ENCODE data around the gene BTBD2. TPM values are rescaled to one million over a fixed set of nuclear protein-coding genes. Genes with fewer than 3 reads are reported as not detected.
A peak's percentile ranks its signal among the peaks of the same experiment; 100 is the strongest.

BTBD2 gene
- total and polyA plus RNA-seq, 2 experiments from 2014 or later = 56.4 to 76.0 TPM

DNA sequence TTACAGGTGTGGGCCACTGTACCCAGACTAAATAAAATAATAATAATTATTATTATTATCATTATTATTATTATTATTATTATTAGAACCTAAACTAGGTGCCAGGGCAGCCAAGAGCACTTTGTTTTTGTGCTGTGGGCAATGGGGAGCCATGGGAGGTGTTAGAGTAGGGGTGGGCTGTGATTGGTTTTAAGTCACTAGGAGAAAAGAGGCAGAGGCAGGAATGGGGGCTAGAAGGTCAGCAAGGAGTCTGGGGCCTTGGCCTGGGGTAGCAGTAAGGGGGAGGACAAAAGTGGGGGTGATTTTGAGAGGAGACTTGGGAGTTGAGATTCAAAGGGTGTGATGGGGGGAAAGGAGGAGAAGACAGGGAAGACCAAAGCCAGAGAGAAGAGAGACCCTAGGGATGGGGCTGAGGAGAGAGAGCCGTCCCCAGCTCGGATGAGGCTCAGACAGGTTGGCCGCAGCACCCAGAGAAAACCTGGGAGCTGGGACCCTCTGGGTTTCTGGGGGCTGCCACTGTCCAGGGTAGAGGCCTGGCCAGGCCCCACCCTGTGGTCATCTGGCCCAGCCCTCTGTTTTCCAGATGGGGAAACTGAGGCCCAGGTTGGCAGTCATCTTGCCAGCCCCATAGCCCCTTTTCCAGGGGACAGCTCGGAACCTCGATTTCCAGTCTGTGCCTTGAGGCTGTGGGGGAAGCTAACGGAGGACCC lies 17.8 kb upstream of the BTBD2 start:
- H3K27ac ChIP-seq = no peak overlapping the region
- no peak for DNase-seq (ENCODE audit: low spot score)
- no peak overlapping the region for H3K4me3 ChIP-seq
- TF ChIP-seq EZH2phosphoT487 (IDR thresholded peaks at IDR 0.05; ENCODE audit: low read depth, severe bottlenecking, unreplicated experiment) (no peak), EZH2 (IDR thresholded peaks at IDR 0.05; ENCODE audit: borderline replicate concordance) (no peak)
- TF ChIP-seq, protein P1, sequence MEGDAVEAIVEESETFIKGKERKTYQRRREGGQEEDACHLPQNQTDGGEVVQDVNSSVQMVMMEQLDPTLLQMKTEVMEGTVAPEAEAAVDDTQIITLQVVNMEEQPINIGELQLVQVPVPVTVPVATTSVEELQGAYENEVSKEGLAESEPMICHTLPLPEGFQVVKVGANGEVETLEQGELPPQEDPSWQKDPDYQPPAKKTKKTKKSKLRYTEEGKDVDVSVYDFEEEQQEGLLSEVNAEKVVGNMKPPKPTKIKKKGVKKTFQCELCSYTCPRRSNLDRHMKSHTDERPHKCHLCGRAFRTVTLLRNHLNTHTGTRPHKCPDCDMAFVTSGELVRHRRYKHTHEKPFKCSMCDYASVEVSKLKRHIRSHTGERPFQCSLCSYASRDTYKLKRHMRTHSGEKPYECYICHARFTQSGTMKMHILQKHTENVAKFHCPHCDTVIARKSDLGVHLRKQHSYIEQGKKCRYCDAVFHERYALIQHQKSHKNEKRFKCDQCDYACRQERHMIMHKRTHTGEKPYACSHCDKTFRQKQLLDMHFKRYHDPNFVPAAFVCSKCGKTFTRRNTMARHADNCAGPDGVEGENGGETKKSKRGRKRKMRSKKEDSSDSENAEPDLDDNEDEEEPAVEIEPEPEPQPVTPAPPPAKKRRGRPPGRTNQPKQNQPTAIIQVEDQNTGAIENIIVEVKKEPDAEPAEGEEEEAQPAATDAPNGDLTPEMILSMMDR (IDR thresholded peaks at IDR 0.05; ENCODE audit: poor library complexity) = no peak
- WGBS (ENCODE audit: low lambda C conversion rate, missing lambda C conversion rate) = 92% methylated on average over 6 of the region's 6 CpGs
- H3K27me3 ChIP-seq = no peaks in the 10 kb centered on the region
- no peaks in the 10 kb centered on the region for H3K79me2 ChIP-seq
- H3K9me3 ChIP-seq (ENCODE audit: low read depth) = no peaks in the 10 kb centered on the region
- H4K20me1 ChIP-seq (ENCODE audit: insufficient read depth, poor library complexity, severe bottlenecking) = no peaks in the 10 kb centered on the region
- H3K36me3 ChIP-seq (replicated peaks; ENCODE audit: insufficient read depth, low read depth) = no peaks in the 10 kb centered on the region
- H3K4me1 ChIP-seq (ENCODE audit: insufficient read depth) = peaks cover 15% of the 10 kb centered on the region
- no peaks in the 10 kb centered on the region for H3K9me2 ChIP-seq (replicated peaks; ENCODE audit: insufficient read depth)
- no peak overlapping the region for H3K4me2 ChIP-seq
- no peak overlapping the region for H2AFZ ChIP-seq

- DNase-seq (ENCODE audit: low spot score) = peak; percentile 78
Measured at GRCh38 chr19:2032296-2032941, 16.9 kb upstream of the BTBD2 start.

GRCh38 chr19:2027361-2027760 lies 11.8 kb upstream of the BTBD2 start:
- TF ChIP-seq EZH2phosphoT487 (IDR thresholded peaks at IDR 0.05; ENCODE audit: low read depth, severe bottlenecking, unreplicated experiment) (no peak), EZH2 (IDR thresholded peaks at IDR 0.05; ENCODE audit: borderline replicate concordance) (no peak)
- TF ChIP-seq, protein P1 (IDR thresholded peaks at IDR 0.05; ENCODE audit: poor library complexity) = no peak
- H3K4me1 ChIP-seq (ENCODE audit: insufficient read depth) = peaks cover 9% of the 10 kb centered on the region
- no peak overlapping the region for H3K27ac ChIP-seq
- no peaks in the 10 kb centered on the region for H4K20me1 ChIP-seq (ENCODE audit: insufficient read depth, poor library complexity, severe bottlenecking)
- H3K36me3 ChIP-seq (replicated peaks; ENCODE audit: insufficient read depth, low read depth) = no peaks in the 10 kb centered on the region
- no peaks in the 10 kb centered on the region for H3K9me2 ChIP-seq (replicated peaks; ENCODE audit: insufficient read depth)
- no peak overlapping the region for H3K4me2 ChIP-seq
- DNase-seq (ENCODE audit: low spot score) = no peak
- H3K27me3 ChIP-seq = no peaks in the 10 kb centered on the region
- WGBS (ENCODE audit: low lambda C conversion rate, missing lambda C conversion rate) = 83% methylated on average over 9 of the region's 9 CpGs
- no peaks in the 10 kb centered on the region for H3K79me2 ChIP-seq
- no peaks in the 10 kb centered on the region for H3K9me3 ChIP-seq (ENCODE audit: low read depth)
- no peak overlapping the region for H3K4me3 ChIP-seq
- no peak overlapping the region for H2AFZ ChIP-seq

More at GRCh38 chr19:2032296-2032941, 16.9 kb upstream of the BTBD2 start:
- peak overlapping the region; percentile 86 for H3K27ac ChIP-seq
- TF ChIP-seq EZH2phosphoT487 (IDR thresholded peaks at IDR 0.05; ENCODE audit: low read depth, severe bottlenecking, unreplicated experiment) = no peak
- no peak for TF ChIP-seq EZH2 (IDR thresholded peaks at IDR 0.05; ENCODE audit: borderline replicate concordance)
- H3K4me2 ChIP-seq = peak overlapping the region; percentile 61
- H3K9me3 ChIP-seq (ENCODE audit: low read depth) = no peaks in the 10 kb centered on the region
- H4K20me1 ChIP-seq (ENCODE audit: insufficient read depth, poor library complexity, severe bottlenecking) = no peaks in the 10 kb centered on the region
- H3K27me3 ChIP-seq = no peaks in the 10 kb centered on the region
- no peak overlapping the region for H3K4me3 ChIP-seq
- H3K9me2 ChIP-seq (replicated peaks; ENCODE audit: insufficient read depth) = no peaks in the 10 kb centered on the region
- H2AFZ ChIP-seq = no peak overlapping the region
- H3K4me1 ChIP-seq (ENCODE audit: insufficient read depth) = peaks cover 15% of the 10 kb centered on the region
- 60% methylated on average over 16 of the region's 19 CpGs for WGBS (ENCODE audit: low lambda C conversion rate, missing lambda C conversion rate)
- H3K79me2 ChIP-seq = no peaks in the 10 kb centered on the region
- H3K36me3 ChIP-seq (replicated peaks; ENCODE audit: insufficient read depth, low read depth) = no peaks in the 10 kb centered on the region

- Histone ChIP-seq H3K4me3 (no peak overlapping the region), H3K4me1 (ENCODE audit: insufficient read depth) (peaks cover 4% of the 10 kb centered on the region), H2AFZ (no peak overlapping the region), H3K27me3 (no peaks in the 10 kb centered on the region), H3K9me3 (ENCODE audit: low read depth) (no peaks in the 10 kb centered on the region), H3K79me2 (no peaks in the 10 kb centered on the region), H3K9me2 (replicated peaks; ENCODE audit: insufficient read depth) (no peaks in the 10 kb centered on the region), H3K36me3 (replicated peaks; ENCODE audit: insufficient read depth, low read depth) (no peaks in the 10 kb centered on the region), H3K27ac (no peak overlapping the region), H4K20me1 (ENCODE audit: insufficient read depth, poor library complexity, severe bottlenecking) (no peaks in the 10 kb centered on the region), H3K4me2 (no peak overlapping the region)
- 90% methylated on average over 10 of the region's 10 CpGs for WGBS (ENCODE audit: low lambda C conversion rate, missing lambda C conversion rate)
- TF ChIP-seq EZH2phosphoT487 (IDR thresholded peaks at IDR 0.05; ENCODE audit: low read depth, severe bottlenecking, unreplicated experiment) = no peak
- DNase-seq (ENCODE audit: low spot score) = no peak
Measured at GRCh38 chr19:2026770-2027169, 11.3 kb upstream of the BTBD2 start.

Data from hepatocyte (in vitro differentiated cells).